Neuronal stem cell (in vitro differentiated cells): Measurements from ENCODE around the gene TGFBRAP1.
"Not testable (repeated sequence)": the region's sequence is repeated elsewhere in the genome, so short reads cannot be mapped to it uniquely, and the experiment has no call there.

ENCODE experiments used
- DNase-seq: peaks from one replicate; pipeline ENCODE4 v3.0.0-alpha.2; 2013; ENCODE audit warnings: low spot score
- H2AFZ ChIP-seq: one replicate; pipeline ENCODE4 v1.6.1; 2013; ENCODE audit warnings: mild to moderate bottlenecking, low read length, inconsistent platforms
- H2AK5ac ChIP-seq: 2 replicates; pipeline ENCODE4 v1.6.1; 2013; ENCODE audit warnings: low read depth, mild to moderate bottlenecking, inconsistent platforms, low read length, moderate library complexity, mixed read lengths
- H2BK120ac ChIP-seq: 2 replicates; pipeline ENCODE4 v1.6.1; 2013; ENCODE audit warnings: low read depth, mild to moderate bottlenecking, inconsistent platforms, low read length, moderate library complexity, mixed read lengths
- H2BK12ac ChIP-seq: one replicate; pipeline ENCODE4 v1.6.1; 2013; ENCODE audit warnings: low read length, inconsistent platforms
- H2BK15ac ChIP-seq: 2 replicates; pipeline ENCODE4 v1.6.1; 2013; ENCODE audit warnings: mild to moderate bottlenecking, low read length, inconsistent platforms, mixed read lengths
- H2BK5ac ChIP-seq: one replicate; pipeline ENCODE4 v1.6.1; 2013; ENCODE audit warnings: inconsistent platforms, mild to moderate bottlenecking, low read length, moderate library complexity
- H3K14ac ChIP-seq: one replicate; pipeline ENCODE4 v1.6.1; 2013; ENCODE audit warnings: low read length, inconsistent platforms
- H3K18ac ChIP-seq: 2 replicates; pipeline ENCODE4 v1.6.1; 2013; ENCODE audit warnings: low read length, inconsistent platforms
- H3K23ac ChIP-seq: 2 replicates; pipeline ENCODE4 v1.6.1; 2013; ENCODE audit warnings: low read depth, mild to moderate bottlenecking, mixed read lengths, low read length, inconsistent platforms; ENCODE audit not compliant: poor library complexity
- H3K27ac ChIP-seq: replicated peaks from 3 replicates; pipeline ENCODE4 v1.5.1; 2013; ENCODE audit warnings: low read length, inconsistent platforms
- H3K27me3 ChIP-seq, 3 experiments: 2 replicates each; pipeline ENCODE4 v1.6.1; 2013; ENCODE audit warnings: low read length in 3 of 3, mild to moderate bottlenecking in 2 of 3, inconsistent platforms in 1 of 3, low read depth in 1 of 3, mixed read lengths in 1 of 3, moderate library complexity in 1 of 3; ENCODE audit not compliant: control insufficient read depth in 3 of 3, insufficient read depth in 3 of 3
- H3K36me3 ChIP-seq, 2 donors: replicated peaks in 1 of 2; 2 replicates each; pipeline ENCODE4 v1.6.1; 2013; ENCODE audit warnings: low read length in 2 of 2; ENCODE audit not compliant: control insufficient read depth in 2 of 2, insufficient read depth in 2 of 2
- H3K4ac ChIP-seq: 2 replicates; pipeline ENCODE4 v1.6.1; 2013; ENCODE audit warnings: inconsistent platforms, mild to moderate bottlenecking, low read length, moderate library complexity
- H3K4me1 ChIP-seq, 2 donors: 1 replicate in 1 of 2; 2 replicates in 1 of 2; pipeline ENCODE4 v1.6.1; 2013; ENCODE audit warnings: low read length in 2 of 2, low read depth in 1 of 2; ENCODE audit not compliant: control insufficient read depth in 2 of 2, insufficient read depth in 1 of 2
- H3K4me2 ChIP-seq: one replicate; pipeline ENCODE4 v1.6.1; 2013; ENCODE audit warnings: mild to moderate bottlenecking, low read length, inconsistent platforms; ENCODE audit not compliant: insufficient read depth, poor library complexity, severe bottlenecking
- H3K4me3 ChIP-seq, 2 donors: 2 replicates each; pipeline ENCODE4 v1.5.1; 2013; ENCODE audit warnings: low read length in 2 of 2, mild to moderate bottlenecking in 2 of 2, inconsistent platforms in 1 of 2, moderate library complexity in 1 of 2
- H3K79me1 ChIP-seq: one replicate; pipeline ENCODE4 v1.6.1; 2013; ENCODE audit warnings: low read depth, mild to moderate bottlenecking, inconsistent platforms, low read length, moderate library complexity
- H3K9ac ChIP-seq: one replicate; pipeline ENCODE4 v1.6.1; 2013; ENCODE audit warnings: mild to moderate bottlenecking, low read depth, low read length, inconsistent platforms; ENCODE audit not compliant: poor library complexity
- H3K9me3 ChIP-seq, 2 donors: replicated peaks in 1 of 2; 2 replicates each; pipeline versions ENCODE3 to v1.6.1; 2013; ENCODE audit warnings: low read length in 2 of 2, mild to moderate bottlenecking in 2 of 2, inconsistent platforms in 1 of 2, low read depth in 1 of 2, mixed read lengths in 1 of 2, moderate library complexity in 1 of 2; ENCODE audit not compliant: control insufficient read depth in 2 of 2, insufficient read depth in 1 of 2
- H4K8ac ChIP-seq: one replicate; pipeline ENCODE4 v1.6.1; 2013; ENCODE audit warnings: low read depth, mild to moderate bottlenecking, inconsistent platforms, low read length, moderate library complexity
- H4K91ac ChIP-seq: one replicate; pipeline ENCODE4 v1.6.1; 2013; ENCODE audit warnings: low read length, low read depth, mild to moderate bottlenecking, inconsistent platforms; ENCODE audit not compliant: poor library complexity
- WGBS, 2 donors: extraction: QIAGEN DNeasy Blood & Tissue Kit; methylation state at CpG; one replicate each; pipeline ENCODE4 v1.1.7; 2013; ENCODE audit warnings: missing lambda C conversion rate in 2 of 2, mixed read lengths in 1 of 2; ENCODE audit not compliant: insufficient read length in 2 of 2, insufficient replicate concordance in 1 of 2; ENCODE audit errors: extremely low coverage in 2 of 2; 5-methylcytosine and 5-hydroxymethylcytosine counted together

TGFBRAP1 gene

GRCh38 chr2:105251016-105251648, 78.4 kb downstream of the TGFBRAP1 start:
- H2BK5ac ChIP-seq, H3K4ac ChIP-seq, H2BK15ac ChIP-seq, H3K18ac ChIP-seq, H3K79me1 ChIP-seq, H2AK5ac ChIP-seq, H3K27me3 ChIP-seq, H3K9ac ChIP-seq, H3K27ac ChIP-seq, H2AFZ ChIP-seq, H3K36me3 ChIP-seq, H3K23ac ChIP-seq, DNase-seq, H2BK12ac ChIP-seq, H3K4me2 ChIP-seq, H4K91ac ChIP-seq, H3K14ac ChIP-seq, H3K9me3 ChIP-seq, H2BK120ac ChIP-seq, H3K4me1 ChIP-seq, H4K8ac ChIP-seq, H3K4me3 ChIP-seq: not testable (repeated sequence)
- WGBS, 2 donors: no CpG with 5 or more reads among the region's 43 CpGs

- H2BK5ac ChIP-seq: no peak overlapping the region
- H3K9ac ChIP-seq: no peak overlapping the region
- no peak overlapping the region for H2BK15ac ChIP-seq
- H4K8ac ChIP-seq: no peak overlapping the region
- H3K4me1 ChIP-seq: peaks cover 0 to 2% of the 10 kb centered on the region in 2 donors
- no peak overlapping the region for H2BK12ac ChIP-seq
- WGBS, 2 donors: no CpG with 5 or more reads among the region's 4 CpGs
- H3K4me2 ChIP-seq: no peak overlapping the region
- no peak overlapping the region for H3K27ac ChIP-seq
- no peak for DNase-seq
- no peak overlapping the region for H4K91ac ChIP-seq
- H3K23ac ChIP-seq: no peak overlapping the region
- no peak overlapping the region for H3K18ac ChIP-seq
- peaks cover 0 to 3% of the 10 kb centered on the region in 2 donors for H3K9me3 ChIP-seq
- H2AK5ac ChIP-seq: no peak overlapping the region
- H3K4ac ChIP-seq: no peak overlapping the region
- no peak overlapping the region for H2AFZ ChIP-seq
- no peaks in the 10 kb centered on the region for H3K79me1 ChIP-seq
- H2BK120ac ChIP-seq: no peak overlapping the region
- H3K14ac ChIP-seq: no peak overlapping the region
- no peaks in the 10 kb centered on the region for H3K27me3 ChIP-seq
- peak overlapping the region in 1 of 2 donors; percentile 14 for H3K4me3 ChIP-seq
- no peaks in the 10 kb centered on the region for H3K36me3 ChIP-seq
These were observed 79.6 kb downstream of the TGFBRAP1 start for GRCh38 chr2:105249891-105250290.

DNA sequence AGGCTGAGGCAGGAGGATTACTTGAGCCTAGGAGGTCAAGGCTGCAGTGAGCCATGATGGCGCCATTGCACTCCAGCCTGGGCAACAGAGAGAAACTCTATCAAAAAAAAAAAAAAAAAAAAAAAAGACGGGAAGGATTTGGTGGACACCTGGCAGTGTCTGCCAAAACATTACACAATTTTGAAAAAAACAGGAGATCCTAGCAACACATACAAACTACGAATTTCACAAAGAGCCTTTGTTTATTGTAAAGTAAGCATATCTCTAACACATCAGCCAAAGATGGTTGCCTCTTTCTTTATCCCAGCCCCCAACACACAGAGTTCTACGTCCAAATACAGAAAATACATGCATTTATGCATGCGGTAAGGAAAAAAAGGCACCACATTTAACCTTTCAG, 80.4 kb downstream of the TGFBRAP1 start:
- H3K79me1 ChIP-seq: no peaks in the 10 kb centered on the region
- no CpG with 5 or more reads among the region's 5 CpGs for WGBS, 2 donors
- H3K9me3 ChIP-seq: peaks cover 0 to 3% of the 10 kb centered on the region in 2 donors
- no peak overlapping the region for H4K91ac ChIP-seq
- H3K4me1 ChIP-seq: peaks cover 0 to 2% of the 10 kb centered on the region in 2 donors
- no peak overlapping the region for H2AK5ac ChIP-seq
- H3K23ac ChIP-seq: no peak overlapping the region
- no peaks in the 10 kb centered on the region for H3K27me3 ChIP-seq
- no peak overlapping the region for H3K4ac ChIP-seq
- no peak overlapping the region for H3K4me2 ChIP-seq
- H3K4me3 ChIP-seq: no peak overlapping the region
- no peak overlapping the region for H3K9ac ChIP-seq
- H2BK5ac ChIP-seq: no peak overlapping the region
- H3K36me3 ChIP-seq: no peaks in the 10 kb centered on the region
- no peak overlapping the region for H3K18ac ChIP-seq
- DNase-seq: no peak
- H2BK12ac ChIP-seq: no peak overlapping the region
- no peak overlapping the region for H2BK120ac ChIP-seq
- no peak overlapping the region for H4K8ac ChIP-seq
- H3K27ac ChIP-seq: no peak overlapping the region
- H2AFZ ChIP-seq: no peak overlapping the region
- no peak overlapping the region for H2BK15ac ChIP-seq
- no peak overlapping the region for H3K14ac ChIP-seq

DNA sequence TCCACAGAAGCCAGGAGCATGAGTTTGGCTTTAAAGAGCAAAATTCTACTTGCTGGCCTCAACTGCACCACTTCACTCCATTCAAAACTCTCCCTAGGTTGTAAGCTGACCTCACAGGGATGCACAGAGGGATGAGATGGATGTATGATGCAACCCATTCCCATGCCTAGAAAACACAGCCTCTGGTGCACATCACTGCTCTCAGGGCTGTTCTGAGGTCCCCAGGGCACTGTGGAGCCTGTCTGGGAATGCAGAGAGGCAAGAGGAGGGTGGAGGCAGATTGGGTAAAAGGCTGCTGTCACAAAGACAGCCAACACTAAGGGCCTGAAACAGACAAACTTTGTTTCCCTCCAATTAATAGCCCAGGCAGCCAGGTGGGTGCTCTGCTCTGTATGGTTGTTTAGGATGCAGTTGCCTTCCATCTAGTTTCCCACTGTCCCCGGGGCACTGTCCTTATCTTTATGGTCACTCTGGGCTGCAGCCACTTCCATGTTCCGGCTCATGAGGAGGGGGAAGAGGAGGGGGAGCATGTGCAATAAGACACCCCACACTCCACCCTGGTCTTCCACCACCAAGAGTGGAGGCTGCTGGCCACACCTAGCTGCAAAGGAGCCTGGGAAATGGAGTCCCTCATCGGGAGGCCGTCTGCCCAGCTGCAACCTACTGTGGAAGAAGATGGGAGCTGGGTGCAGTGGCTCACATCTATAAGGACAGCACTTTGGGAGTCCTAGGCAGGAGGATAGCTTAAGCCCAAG, 81.0 kb downstream of the TGFBRAP1 start:
- no peak overlapping the region for H4K8ac ChIP-seq
- H2AK5ac ChIP-seq: no peak overlapping the region
- WGBS, 2 donors: no CpG with 5 or more reads among the region's 4 CpGs
- DNase-seq: no peak
- no peak overlapping the region for H3K27ac ChIP-seq
- no peak overlapping the region for H2BK120ac ChIP-seq
- no peak overlapping the region for H4K91ac ChIP-seq
- H2BK5ac ChIP-seq: no peak overlapping the region
- no peak overlapping the region for H3K4ac ChIP-seq
- no peak overlapping the region for H3K4me3 ChIP-seq
- H2BK12ac ChIP-seq: no peak overlapping the region
- H3K23ac ChIP-seq: no peak overlapping the region
- H2BK15ac ChIP-seq: no peak overlapping the region
- H3K9me3 ChIP-seq: peaks cover 0 to 3% of the 10 kb centered on the region in 2 donors
- H3K36me3 ChIP-seq: no peaks in the 10 kb centered on the region
- H3K79me1 ChIP-seq: no peaks in the 10 kb centered on the region
- H3K4me2 ChIP-seq: no peak overlapping the region
- no peak overlapping the region for H3K14ac ChIP-seq
- peaks cover 0 to 2% of the 10 kb centered on the region in 2 donors for H3K4me1 ChIP-seq
- H3K9ac ChIP-seq: no peak overlapping the region
- no peak overlapping the region for H3K18ac ChIP-seq
- no peak overlapping the region for H2AFZ ChIP-seq
- H3K27me3 ChIP-seq: no peaks in the 10 kb centered on the region
